GM21619 (cell line): ENCODE measurements around the gene P2RY8.
"Not testable (repeated sequence)": the region's sequence is repeated elsewhere in the genome, so short reads cannot be mapped to it uniquely, and the experiment has no call there.

Experiments used
- ATAC-seq: cut with Tn5 transposase; IDR thresholded peaks from one replicate; pipeline ENCODE4 v1.9.1; 2021; ENCODE audit not compliant: unreplicated experiment

Gene P2RY8

DNA sequence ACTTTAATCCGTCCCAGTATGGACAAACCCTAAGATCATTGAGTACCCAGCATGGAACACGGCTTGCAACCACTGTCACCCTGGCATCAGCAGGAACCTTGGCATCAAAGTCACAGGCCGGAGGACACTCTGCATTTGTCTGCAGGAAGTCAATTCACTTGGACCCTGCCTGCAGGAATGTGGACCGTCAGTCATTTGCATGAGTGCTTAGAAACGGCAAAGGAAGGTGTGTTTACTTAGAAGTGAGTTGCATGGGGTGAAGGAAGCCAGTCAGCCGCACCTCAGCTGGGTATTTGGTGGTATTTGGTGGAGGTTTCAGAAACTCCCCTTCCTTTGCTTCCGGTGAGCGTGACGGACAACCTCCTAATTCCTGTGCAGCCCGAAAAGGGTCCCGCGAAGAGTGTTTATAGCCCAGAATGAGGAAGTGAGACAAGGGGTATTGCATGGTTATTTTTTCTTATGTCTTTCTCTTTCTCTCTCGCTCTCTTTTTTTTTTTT is 15.5 kb downstream of the P2RY8 start:
- peak; percentile 83 for ATAC-seq

DNA sequence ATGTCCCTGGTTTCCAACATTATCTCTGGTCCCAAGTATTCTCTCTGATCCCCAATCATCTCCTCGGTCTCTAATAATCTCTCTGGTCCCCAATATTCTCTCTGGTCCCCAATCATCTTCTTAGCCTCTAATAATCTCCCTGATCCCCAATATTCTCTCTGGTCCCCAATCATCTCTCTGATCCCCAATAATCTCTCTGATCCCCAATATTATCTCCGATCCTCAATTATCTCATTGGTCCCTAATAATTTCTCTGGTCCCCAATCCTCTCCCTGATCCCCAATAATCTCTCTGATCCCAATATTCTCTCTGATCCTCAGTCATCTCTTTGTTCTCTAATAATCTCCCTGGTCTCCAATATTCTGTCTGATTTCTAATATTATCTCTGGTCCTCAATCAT is 16.6 kb downstream of the P2RY8 start:
- ATAC-seq, result no peak

DNA sequence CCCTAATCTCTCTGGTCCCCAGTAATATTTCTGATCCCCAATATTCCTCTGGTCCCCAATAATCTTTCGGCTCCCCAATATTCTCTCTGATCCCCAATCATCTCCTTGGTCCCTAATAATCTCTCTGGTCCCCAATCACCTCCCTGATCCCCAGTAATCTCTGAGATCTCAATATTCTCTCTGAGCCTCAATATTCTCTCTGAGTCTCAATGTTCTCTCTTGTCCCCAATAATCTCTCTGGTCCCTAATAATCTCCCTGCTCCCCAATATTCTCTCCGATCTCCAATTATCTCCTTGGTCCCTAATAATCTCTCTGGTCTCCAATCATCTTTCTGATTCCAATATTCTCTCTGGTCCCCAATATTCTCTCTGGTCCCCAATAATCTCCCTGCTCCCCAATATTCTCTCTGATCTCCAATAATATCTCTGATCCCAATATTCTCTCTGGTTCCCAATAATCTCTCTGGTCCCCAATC is 17.9 kb downstream of the P2RY8 start:
- no peak for ATAC-seq

DNA sequence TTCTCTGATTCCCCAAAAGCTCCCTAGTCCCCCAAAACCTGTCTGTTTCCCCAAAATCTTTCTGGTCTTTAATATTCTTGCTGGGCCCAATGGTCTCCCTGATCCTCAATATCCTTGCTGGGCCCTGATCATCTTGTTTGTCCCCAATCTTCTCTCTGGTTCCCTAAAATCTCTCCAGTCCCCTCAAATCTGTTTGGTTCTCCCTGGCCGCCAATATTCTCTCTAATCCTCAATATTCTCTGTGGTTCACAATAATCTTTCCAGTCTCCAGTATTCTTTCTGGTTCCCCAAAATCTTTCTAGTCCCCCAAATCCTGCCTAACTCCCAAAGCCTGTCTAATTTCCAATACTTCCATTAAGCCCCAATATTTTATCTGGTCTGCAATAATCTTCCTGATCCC is 18.5 kb downstream of the P2RY8 start:
- no peak for ATAC-seq

GRCh38 chrX:1516596-1517104 is 20.3 kb downstream of the P2RY8 start:
- no peak for ATAC-seq

DNA sequence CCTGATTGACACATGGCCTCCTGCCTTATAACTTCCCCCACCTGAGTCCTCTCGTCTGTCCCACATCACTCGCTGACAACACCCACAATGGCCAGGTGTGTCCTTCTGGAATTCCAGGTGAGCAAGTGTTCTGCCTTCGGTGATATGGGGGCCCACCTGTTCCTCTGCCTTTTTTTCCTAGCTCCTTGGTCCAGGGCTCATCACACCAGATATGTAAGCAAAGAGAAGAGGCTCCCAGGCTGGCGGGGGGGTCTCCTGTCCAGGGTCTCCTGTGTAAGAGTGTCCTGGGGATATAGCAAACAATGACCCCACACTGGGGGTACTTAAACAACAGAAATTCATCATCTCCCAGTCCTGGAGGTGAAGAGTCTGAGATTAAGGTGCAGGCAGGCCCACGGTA is 25.2 kb downstream of the P2RY8 start:
- ATAC-seq, result no peak

GRCh38 chrX:1511150-1511549 is 25.8 kb downstream of the P2RY8 start:
- ATAC-seq, result no peak

- ATAC-seq, result peak; percentile 54
These were observed 29.2 kb downstream of the P2RY8 start for GRCh38 chrX:1507511-1508463.

- no peak for ATAC-seq
These were observed 30.1 kb downstream of the P2RY8 start for GRCh38 chrX:1506916-1507315.

DNA sequence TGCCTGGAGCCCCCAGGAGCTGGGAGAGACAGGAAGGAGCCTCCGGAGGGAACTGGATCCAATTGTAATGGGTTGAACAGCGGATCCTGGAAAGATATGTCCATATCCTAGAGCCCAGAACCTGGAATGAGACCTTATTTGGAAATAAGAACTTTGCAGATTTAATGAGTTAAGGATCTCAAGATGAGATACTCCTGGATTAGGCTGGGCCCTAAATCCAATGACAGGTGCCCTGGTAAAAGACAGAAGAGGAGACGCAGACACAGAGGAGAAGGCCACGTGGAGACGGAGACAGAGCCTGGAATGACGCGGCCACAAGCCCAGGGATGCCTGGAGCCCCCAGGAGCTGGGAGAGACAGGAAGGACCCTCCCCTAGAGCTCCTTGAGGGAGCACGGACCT is 34.1 kb downstream of the P2RY8 start:
- ATAC-seq, result no peak

- peak; percentile 40 for ATAC-seq
These were observed 34.7 kb downstream of the P2RY8 start for GRCh38 chrX:1502241-1502640.

DNA sequence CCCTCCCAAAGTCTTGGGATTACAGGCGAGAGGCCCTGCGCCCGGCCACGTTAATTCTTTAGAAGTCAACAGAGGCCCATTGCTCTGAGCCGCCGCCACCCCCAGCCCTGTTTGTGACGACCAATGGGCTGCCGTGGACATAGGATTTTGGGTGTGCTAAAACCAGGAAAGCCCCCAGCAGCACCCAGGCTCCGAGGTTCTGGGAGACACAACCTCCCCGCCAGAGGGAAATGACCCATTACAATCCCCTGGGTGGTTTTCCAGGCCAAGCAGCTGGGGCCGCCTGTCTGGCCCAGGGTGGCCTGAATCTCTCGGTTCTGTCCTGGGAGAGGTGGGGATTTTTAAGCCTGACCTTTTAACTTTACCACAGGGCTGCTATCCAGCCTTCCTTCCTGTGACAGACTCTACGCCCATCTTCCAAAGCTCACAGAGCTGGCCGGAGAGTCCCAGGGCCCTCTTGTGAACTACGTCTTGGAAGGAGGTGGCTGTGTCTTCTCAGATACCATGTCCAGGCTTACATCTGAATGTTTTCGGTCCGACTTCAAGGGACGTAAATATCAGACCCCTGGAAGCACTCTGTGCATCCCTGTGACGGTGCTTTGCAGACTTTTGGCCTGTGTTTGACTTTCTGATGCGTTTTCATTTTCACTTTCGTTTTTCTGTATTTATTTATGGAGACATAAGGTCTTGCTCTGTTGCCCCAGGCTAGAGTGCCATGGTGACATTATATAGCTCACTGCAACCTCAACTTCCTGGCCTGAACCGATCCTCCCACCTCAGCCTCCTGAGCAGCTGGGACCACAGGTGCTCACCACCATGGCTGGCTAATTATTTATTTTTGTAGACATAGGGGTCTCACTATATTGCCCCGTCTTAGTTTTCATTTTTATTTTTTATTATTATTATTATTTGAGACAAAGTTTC is 36.0 kb downstream of the P2RY8 start:
- peak; percentile 56 for ATAC-seq

DNA sequence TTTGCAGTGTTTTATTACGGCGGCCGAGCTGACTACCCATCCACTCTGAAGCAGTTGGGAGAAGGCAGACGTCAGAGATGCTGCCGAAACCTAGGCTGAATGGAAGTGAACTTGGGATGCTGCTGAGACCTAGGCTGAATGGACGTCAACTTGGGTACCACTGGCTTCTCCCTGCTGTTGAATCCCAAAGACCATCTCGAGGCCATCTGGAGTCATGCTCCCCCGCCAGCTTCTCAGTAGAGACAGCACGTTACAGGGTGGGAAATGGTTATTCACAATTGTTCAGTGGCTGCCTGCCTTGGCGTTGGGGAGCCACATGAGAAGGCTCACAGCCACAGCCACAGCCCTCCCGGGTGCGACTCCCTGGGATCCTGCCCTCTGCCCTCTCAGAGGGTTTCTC is 40.9 kb downstream of the P2RY8 start:
- no peak for ATAC-seq

- peak; percentile 46 for ATAC-seq
These were observed 43.0 kb downstream of the P2RY8 start for GRCh38 chrX:1493877-1494510.

- peak; percentile 6 for ATAC-seq
These were observed 43.6 kb downstream of the P2RY8 start for GRCh38 chrX:1493412-1493811.

DNA sequence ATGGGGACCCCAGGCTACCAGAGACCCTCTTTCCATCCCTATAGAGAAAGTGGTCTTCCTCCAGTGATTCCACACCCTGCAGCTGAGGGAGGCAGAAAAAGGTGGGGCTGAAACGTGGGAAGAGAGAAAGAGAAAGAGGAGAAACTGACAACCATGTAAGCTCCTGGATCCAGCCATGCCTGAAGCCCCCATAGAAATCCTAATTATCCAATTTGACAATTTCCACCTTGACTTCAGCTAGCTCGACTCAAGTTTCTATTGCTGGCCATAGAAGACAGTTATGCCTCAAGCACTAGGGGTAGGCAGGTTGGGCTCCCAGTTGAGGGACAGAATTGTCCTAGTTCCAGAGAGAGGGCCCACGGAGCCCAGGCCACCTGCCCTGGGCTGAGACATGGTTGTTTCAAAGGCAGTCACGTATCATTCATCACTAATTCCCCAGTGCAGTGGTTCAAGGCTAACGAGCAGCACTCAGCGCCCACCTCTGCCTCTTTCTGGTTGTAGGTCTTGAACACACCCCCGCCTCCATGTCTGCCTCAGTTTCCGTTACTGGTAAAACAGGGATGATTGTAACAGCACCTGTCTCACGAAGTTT is 44.5 kb downstream of the P2RY8 start:
- ATAC-seq, result no peak

GRCh38 chrX:1491851-1492349 is 45.1 kb downstream of the P2RY8 start:
- ATAC-seq, result peak; percentile 65

- not testable (repeated sequence) for ATAC-seq
These were observed 45.7 kb downstream of the P2RY8 start for GRCh38 chrX:1491248-1491647.

- not testable (repeated sequence) for ATAC-seq
These were observed 46.3 kb downstream of the P2RY8 start for GRCh38 chrX:1490723-1491122.

GRCh38 chrX:1489354-1489753 is 47.6 kb downstream of the P2RY8 start:
- ATAC-seq, result not testable (repeated sequence)
